HG03280 (cell line): ENCODE measurements around the gene SLC51A.
"Not testable (repeated sequence)": the region's sequence is repeated elsewhere in the genome, so short reads cannot be mapped to it uniquely, and the experiment has no call there.

Experiments used
- ATAC-seq: cut with Tn5 transposase; IDR thresholded peaks from one replicate; pipeline ENCODE4 v1.9.1; 2021; ENCODE audit warnings: mild to moderate bottlenecking, moderate library complexity; ENCODE audit not compliant: unreplicated experiment

Gene SLC51A

GRCh38 chr3:196193133-196193735 lies 23.1 kb upstream of the SLC51A start:
- ATAC-seq: no peak

GRCh38 chr3:196193736-196194541 lies 22.4 kb upstream of the SLC51A start:
- no peak for ATAC-seq

DNA sequence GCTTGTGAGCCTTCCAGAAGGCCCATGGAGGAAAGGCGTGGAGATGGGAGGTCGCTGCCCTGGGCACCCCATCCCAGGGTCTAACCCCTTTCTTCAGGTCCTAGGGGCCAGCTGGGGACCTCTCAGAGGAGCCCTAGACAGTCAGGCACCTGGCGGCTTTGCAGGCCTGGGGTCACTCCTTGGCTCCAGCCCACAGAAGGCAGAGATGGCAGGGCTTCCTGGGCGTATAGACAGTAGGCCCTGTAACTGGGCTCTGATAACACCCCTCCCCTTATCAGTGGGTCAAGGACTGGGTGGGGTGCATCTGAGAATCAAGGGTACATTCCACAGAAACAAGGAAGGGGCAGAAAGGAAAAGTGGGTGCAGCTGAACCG lies 21.8 kb upstream of the SLC51A start:
- ATAC-seq: no peak

GRCh38 chr3:196195664-196196265 lies 20.6 kb upstream of the SLC51A start:
- ATAC-seq: no peak

GRCh38 chr3:196197524-196197923 lies 18.8 kb upstream of the SLC51A start:
- ATAC-seq: no peak

DNA sequence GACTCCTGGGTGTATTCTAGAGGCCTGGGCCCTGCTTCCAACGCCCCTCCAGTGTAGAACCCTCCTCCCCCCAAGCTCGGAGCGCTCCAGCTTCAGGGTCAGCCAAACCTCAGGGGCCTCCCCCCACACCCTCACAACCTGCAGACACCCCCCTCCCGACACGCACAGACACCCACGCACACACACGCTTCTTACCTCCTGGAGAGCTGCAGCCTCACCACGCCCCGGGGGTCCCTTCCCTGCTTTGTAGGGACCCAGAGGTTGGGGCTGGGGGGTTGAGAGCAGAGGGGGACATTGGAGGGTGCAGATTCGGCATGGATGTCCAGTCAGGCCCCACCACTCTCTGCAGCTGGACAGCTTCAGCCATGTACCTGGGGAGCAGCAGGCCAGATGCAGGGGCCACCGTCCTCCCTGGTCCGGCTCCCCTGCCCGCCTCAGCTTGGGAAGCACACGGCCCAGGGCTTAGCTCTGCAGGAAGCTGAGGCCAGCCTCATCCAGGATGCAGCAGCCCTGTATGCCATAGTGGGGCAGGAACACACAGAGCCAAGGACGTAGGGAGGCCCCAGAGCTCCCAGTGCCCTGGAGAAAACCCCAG lies 18.2 kb upstream of the SLC51A start:
- ATAC-seq: no peak

DNA sequence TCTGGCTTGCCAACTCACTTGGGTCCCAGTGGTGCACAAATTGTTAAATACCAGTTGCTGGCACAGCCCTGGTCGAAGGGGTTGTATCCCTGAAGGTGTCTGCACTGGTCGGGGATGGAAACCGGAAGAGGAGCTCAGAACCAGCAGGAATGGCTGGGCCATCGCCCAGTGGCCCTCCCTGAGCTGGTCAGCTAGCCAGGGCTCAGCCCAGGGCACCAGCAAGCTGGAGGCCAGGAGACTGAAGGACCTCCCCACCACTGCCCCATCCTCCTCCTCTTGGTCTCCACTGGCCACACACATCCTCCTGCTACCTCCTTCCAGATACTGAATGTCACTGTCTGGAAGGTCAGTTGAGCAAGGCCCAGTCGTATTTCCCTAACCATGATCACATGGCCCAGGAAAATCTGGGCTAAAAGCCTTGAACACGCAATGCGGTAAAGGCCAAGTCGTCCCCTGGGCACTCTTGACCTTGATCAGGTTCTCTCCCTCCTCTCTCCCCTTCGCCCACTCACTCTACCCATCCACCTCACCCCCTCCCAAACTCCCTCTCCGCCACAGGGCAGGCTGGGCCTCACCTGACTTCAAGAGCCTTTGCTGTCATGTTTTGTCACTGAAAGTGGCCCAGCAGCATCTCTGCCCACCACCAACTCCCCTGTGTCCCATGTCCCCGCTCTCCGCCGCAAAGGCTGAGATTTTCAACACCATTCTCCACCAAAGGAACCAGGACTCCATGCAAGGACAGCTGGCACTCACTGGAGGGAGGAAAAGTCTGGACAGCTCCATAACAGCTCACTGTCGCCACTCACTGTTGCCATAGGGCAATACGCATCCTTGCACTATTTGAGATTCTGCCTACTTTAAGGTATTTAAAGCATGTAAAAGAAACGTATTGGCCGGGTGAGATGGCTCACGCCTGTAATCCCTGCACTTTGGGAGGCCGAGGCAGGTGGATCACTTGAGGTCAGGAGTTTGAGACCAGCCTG lies 17.3 kb upstream of the SLC51A start:
- no peak for ATAC-seq

DNA sequence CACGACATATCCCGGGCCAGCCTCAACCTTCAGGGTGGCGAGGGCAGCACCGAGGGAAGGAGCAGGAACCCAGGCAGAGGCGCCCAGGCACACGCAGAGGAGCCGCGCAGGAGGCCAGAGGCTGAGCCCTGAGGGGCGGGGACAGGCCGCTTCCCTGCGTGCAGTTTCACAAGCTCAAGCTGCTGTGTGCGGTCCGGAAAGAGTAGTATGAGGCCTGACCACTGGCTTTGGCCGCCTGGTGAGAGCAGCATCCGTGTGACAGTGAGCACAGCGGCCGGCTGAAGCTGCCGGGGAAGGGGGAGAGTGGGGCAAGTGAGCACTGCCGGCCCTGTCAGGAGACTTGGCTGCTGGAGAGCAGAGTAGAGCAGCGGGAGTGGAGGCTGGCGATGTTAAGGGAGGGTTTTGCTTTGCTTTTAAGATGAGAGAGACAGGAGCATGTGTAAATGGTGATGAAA lies 13.8 kb upstream of the SLC51A start:
- no peak for ATAC-seq

GRCh38 chr3:196203846-196204245 lies 12.5 kb upstream of the SLC51A start:
- no peak for ATAC-seq

GRCh38 chr3:196205442-196206205 lies 10.7 kb upstream of the SLC51A start:
- ATAC-seq: not testable (repeated sequence)

DNA sequence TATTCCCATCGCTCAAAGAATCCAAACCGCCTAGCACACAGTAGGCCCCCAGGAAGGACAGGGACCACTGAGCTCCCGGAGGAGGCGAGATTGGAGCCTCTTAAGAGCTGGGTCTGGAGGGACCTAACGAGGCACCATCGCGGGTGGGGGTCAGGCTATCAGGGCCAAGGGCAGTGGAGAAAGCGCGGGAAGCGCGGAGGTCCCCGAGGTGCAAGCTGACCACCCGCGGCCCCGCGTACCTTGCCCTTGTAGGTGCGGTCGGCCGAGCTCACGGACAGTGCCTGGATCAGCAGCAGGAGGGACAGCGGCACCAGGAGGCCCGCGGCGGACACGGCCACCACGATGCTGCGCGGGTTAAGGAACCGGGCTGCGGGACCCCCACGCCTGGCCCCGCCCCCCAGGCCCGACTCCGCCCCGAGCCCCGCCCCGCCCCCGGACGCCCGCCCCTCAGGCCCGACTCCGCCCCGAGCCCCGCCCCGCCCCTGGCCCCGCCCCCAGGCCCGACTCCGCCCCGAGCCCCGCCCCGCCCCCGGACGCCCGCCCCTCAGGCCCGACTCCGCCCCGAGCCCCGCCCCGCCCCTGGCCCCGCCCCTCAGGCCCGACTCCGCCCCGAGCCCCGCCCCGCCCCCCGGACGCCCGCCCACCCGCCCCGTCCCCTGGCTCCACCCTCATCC lies 9.0 kb upstream of the SLC51A start:
- no peak for ATAC-seq

DNA sequence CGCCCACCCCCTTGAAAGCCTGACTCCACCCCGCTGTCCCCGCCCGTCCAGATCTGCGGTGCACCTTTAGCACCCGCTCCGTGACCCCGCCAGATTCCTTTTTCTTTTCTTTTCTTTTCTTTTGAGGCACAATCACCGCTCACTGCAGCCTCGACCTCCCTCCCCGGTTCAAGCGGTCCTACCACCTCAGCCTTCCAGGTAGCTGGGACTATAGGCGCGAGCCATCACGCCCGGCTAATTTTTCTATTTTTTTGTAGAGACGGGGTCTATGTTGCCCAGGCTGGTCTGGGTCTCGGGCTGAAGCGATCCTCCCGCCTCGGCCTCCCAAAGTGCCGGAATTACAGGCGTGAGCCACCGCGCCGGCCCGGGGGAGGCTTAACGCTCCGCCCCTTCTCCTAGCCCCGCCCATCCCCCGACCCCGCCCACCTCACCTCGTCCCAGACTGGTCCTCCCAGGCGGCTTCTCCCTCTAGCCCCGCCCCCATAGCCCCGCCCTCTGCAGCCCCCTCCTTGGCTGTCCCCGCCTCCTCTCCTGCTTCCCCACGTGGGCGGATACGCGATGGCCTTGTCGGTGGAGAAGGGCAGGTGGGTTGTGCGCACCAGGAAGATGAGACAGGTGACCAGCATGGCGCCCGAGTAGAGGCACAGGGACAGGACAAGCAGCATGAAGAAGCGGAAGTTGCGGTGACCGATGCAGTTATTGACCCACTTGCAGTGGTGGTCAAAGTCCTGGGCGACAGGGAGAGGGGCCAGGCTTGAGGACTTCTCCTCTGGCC lies 8.3 kb upstream of the SLC51A start:
- no peak for ATAC-seq

DNA sequence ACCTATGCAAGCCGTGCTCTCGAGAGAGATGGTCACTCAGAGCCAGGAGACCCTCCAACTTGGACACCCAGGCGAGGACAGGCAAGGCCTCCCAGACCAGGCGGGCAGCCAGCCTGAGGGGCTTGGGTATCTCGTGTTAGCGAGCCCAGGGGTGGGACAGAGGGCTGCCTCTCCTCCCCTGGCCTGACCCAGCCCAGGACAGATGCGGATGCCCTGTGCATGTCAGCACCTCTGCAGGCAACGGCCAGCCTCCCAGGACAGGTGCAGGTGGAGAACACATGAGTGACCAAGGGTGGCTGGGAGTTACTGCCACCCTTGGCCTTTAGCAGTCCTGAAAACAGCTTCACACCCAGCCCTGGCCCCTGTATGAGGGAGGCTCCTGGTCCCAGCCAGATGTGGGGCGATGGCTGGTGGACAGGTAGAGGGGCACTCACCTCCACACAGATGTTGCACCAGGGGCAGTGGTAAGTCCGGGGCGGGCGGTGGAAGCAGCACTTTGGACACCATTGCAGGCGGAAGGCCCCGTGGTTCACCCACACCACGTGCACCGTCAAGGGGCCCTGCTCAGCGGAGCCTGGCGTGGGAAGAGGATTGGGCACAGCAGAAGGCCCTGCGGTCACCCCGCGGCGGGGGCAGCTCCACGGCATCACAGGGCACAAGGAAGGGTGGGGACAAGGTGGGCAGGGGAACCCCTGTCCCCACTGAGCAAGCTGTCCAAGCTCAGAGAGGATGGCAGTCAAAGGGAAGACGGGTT lies 7.2 kb upstream of the SLC51A start:
- no peak for ATAC-seq

- ATAC-seq: not testable (repeated sequence)
Observed at GRCh38 chr3:196209944-196210672, 6.2 kb upstream of the SLC51A start.

DNA sequence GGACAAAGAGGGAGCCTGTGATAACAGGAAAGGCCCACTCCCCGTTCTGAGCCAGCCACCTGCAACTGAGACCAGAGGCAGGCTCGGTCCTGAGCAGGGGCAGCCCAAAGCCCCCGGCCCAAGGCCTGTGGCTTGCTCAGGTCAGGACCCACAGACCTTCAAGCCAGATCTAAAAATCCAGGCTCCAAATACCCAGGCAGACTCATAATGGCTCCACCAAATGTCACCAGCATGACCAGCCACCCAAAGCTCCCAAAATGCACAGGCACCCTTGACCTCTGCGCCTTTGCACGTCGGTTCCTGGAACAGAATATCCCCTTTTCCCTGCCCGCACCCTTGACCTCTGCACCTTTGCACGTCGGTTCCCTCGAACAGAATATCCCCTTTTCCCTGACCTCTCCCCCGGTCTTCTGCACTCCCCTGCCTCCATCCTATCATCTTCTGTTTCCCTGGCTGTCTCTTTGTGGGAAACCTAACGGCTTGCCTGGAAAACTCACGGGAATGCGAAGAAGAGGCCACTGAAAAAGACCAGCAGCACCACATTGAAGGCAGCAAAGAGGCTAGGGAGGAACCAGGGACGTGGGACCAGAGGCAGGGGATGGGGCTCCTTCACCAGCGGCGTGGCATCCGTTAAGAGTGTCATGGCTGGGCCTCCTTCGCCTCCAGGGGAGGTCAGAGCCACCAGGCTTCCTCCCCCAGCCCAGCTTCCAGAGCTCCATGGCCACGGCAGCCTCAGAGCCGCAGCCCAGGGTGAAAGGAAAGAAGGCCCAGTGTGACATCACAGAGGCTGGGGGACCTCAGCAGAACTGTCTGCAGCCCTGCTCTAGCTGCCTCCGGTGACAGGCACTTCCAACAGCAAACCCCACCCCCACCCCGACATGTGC lies 5.4 kb upstream of the SLC51A start, which contains the start of gene ZDHHC19:
TSS of gene ZDHHC19 (minus strand) at position 728 of the 884 bp plus-strand sequence. CDS start at position 643, 85 bp downstream.
- no peak for ATAC-seq
